IMR-90 (cell line): Measurements from ENCODE around the gene ARHGAP10. TPM values are rescaled to one million over a fixed set of nuclear protein-coding genes. Genes with fewer than 3 reads are reported as not detected.

Source experiments
- ATAC-seq: fragments of 200-7000 bp; cut with Tn5 transposase; 2 replicates; pipeline ENCODE4 v1.9.1; 2020; ENCODE audit warnings: low read depth, mild to moderate bottlenecking, moderate library complexity
- BruUV-seq: library from RNA; stranded (reverse); fragments of 400-500 nt; replicated peaks from 2 replicates; lab custom pipeline; 2021; lab: Mats Ljungman, UMichigan
- CTCF ChIA-PET: fragments of 300-600 bp; formaldehyde crosslinking; extraction: SDS; loops from one replicate; lab custom pipeline; 2021; ENCODE audit warnings: antibody characterized with exemption; lab: Yijun Ruan, JAX
- POLR2A ChIA-PET: fragments of 300-600 bp; sonication (Branson Sonifier 250); formaldehyde crosslinking; loops from one replicate; lab custom pipeline; 2022; ENCODE audit warnings: antibody characterized with exemption; ENCODE audit not compliant: unreplicated experiment; lab: Charles Lee
- DNase-seq: peaks from one replicate; pipeline ENCODE4 v3.0.0; 2013
- H2AFZ ChIP-seq: replicated peaks from 2 replicates; pipeline ENCODE3; 2013; ENCODE audit warnings: low read length, mild to moderate bottlenecking; ENCODE audit not compliant: poor library complexity
- H2AK5ac ChIP-seq: 2 replicates; pipeline ENCODE4 v1.6.1; 2013; ENCODE audit warnings: low read depth, low read length, inconsistent platforms
- H2AK9ac ChIP-seq: replicated peaks from 2 replicates; pipeline ENCODE3; 2013; ENCODE audit warnings: mild to moderate bottlenecking, low read depth, low read length, moderate library complexity; ENCODE audit not compliant: poor library complexity
- H2BK120ac ChIP-seq: 2 replicates; pipeline ENCODE4 v1.6.1; 2013; ENCODE audit warnings: low read depth, low read length, inconsistent platforms
- H2BK15ac ChIP-seq: 3 replicates; pipeline ENCODE4 v1.6.1; 2013; ENCODE audit warnings: low read depth, low read length, inconsistent platforms
- H2BK20ac ChIP-seq: 2 replicates; pipeline ENCODE4 v1.6.1; 2013; ENCODE audit warnings: low read depth, mild to moderate bottlenecking, inconsistent platforms, low read length, moderate library complexity
- H2BK5ac ChIP-seq: 2 replicates; pipeline ENCODE4 v1.6.1; 2013; ENCODE audit warnings: mild to moderate bottlenecking, low read depth, low read length, inconsistent platforms; ENCODE audit not compliant: poor library complexity, severe bottlenecking
- H3K14ac ChIP-seq: replicated peaks from 2 replicates; pipeline ENCODE4 v1.6.1; 2013; ENCODE audit warnings: low read depth, low read length, inconsistent platforms
- H3K18ac ChIP-seq: 2 replicates; pipeline ENCODE4 v1.6.1; 2013; ENCODE audit warnings: low read depth, low read length, control low read depth
- H3K23ac ChIP-seq: 2 replicates; pipeline ENCODE4 v1.6.1; 2013; ENCODE audit warnings: low read depth, low read length, inconsistent platforms
- H3K27ac ChIP-seq: 2 replicates; pipeline ENCODE4 v1.5.1; 2013; ENCODE audit warnings: mild to moderate bottlenecking, control low read depth, low read length; ENCODE audit not compliant: insufficient read depth
- H3K27me3 ChIP-seq: 2 replicates; pipeline ENCODE4 v1.6.1; 2013; ENCODE audit warnings: low read length; ENCODE audit not compliant: control insufficient read depth, insufficient read depth
- H3K36me3 ChIP-seq: 2 replicates; pipeline ENCODE4 v1.6.1; 2013; ENCODE audit warnings: low read length, mixed read lengths; ENCODE audit not compliant: control insufficient read depth, insufficient read depth
- H3K4ac ChIP-seq: 2 replicates; pipeline ENCODE4 v1.6.1; 2013; ENCODE audit warnings: low read depth, low read length, inconsistent platforms
- H3K4me1 ChIP-seq: 2 replicates; pipeline ENCODE4 v1.6.1; 2013; ENCODE audit warnings: low read length, mixed read lengths; ENCODE audit not compliant: control insufficient read depth, insufficient read depth
- H3K4me2 ChIP-seq: 2 replicates; pipeline ENCODE4 v1.6.1; 2013; ENCODE audit warnings: low read depth, mild to moderate bottlenecking, control low read depth, low read length, moderate library complexity
- H3K4me3 ChIP-seq: 2 replicates; pipeline ENCODE4 v1.5.1; 2013; ENCODE audit warnings: low read depth, mild to moderate bottlenecking, control low read depth, low read length, moderate library complexity; ENCODE audit not compliant: insufficient read depth
- H3K56ac ChIP-seq: 2 replicates; pipeline ENCODE4 v1.6.1; 2013; ENCODE audit warnings: low read length, inconsistent platforms; ENCODE audit not compliant: insufficient read depth; ENCODE audit errors: extremely low read depth
- H3K79me1 ChIP-seq, 2 experiments: 2 replicates each; pipeline ENCODE4 v1.6.1; 2013; ENCODE audit warnings: low read length in 2 of 2, inconsistent platforms in 1 of 2, low read depth in 1 of 2
- H3K9ac ChIP-seq: 2 replicates; pipeline ENCODE4 v1.6.1; 2013; ENCODE audit warnings: low read depth, low read length, control low read depth
- H3K9me1 ChIP-seq: 2 replicates; pipeline ENCODE4 v1.6.1; 2013; ENCODE audit warnings: low read length, inconsistent platforms; ENCODE audit not compliant: insufficient read depth
- H3K9me3 ChIP-seq: 2 replicates; pipeline ENCODE4 v1.6.1; 2013; ENCODE audit warnings: low read length; ENCODE audit not compliant: control insufficient read depth, insufficient read depth
- H4K20me1 ChIP-seq: 2 replicates; pipeline ENCODE4 v1.6.1; 2013; ENCODE audit warnings: low read length, inconsistent platforms; ENCODE audit not compliant: insufficient read depth
- H4K5ac ChIP-seq: 2 replicates; pipeline ENCODE4 v1.6.1; 2013; ENCODE audit warnings: mild to moderate bottlenecking, low read depth, low read length, control low read depth
- H4K8ac ChIP-seq, 2 experiments: 2 replicates each; pipeline ENCODE4 v1.6.1; 2013; ENCODE audit warnings: low read depth in 2 of 2, low read length in 2 of 2, control low read depth in 1 of 2, inconsistent platforms in 1 of 2
- H4K91ac ChIP-seq: 2 replicates; pipeline ENCODE4 v1.6.1; 2013; ENCODE audit warnings: low read depth, low read length, inconsistent platforms; ENCODE audit not compliant: insufficient read depth
- RCOR1 ChIP-seq: IDR thresholded peaks from 2 replicates; pipeline ENCODE4 v1.6.1; 2012; ENCODE audit warnings: mild to moderate bottlenecking, low read length, improper control_type of control experiment; ENCODE audit not compliant: insufficient replicate concordance
- WGBS, 2 experiments: methylation state at CpG; one replicate each; pipeline versions ENCODE4 v1.1.5 to v1.1.7; 2013; ENCODE audit warnings: missing lambda C conversion rate in 2 of 2; ENCODE audit not compliant: insufficient read length in 1 of 2; ENCODE audit errors: extremely low coverage in 2 of 2; 5-methylcytosine and 5-hydroxymethylcytosine counted together
- dilution Hi-C: fragments of 300-500 bp; cut with HindIII; formaldehyde crosslinking; loops from one replicate; pipeline ENCODE4 v1.14.3; 2018; ENCODE audit warnings: low sequenced_read_pairs; ENCODE audit not compliant: unreplicated experiment
- in situ Hi-C: fragments of 300-500 bp; cut with MboI; formaldehyde crosslinking; loops from 3 replicates; pipeline ENCODE4 v1.14.3; 2019; ENCODE audit warnings: low sequenced_read_pairs, inconsistent platforms, mixed read lengths
- intact Hi-C: fragments of 100-400 bp; cut with micrococcal nuclease; formaldehyde crosslinking; loops from 2 replicates; pipeline ENCODE4 v1.10.0; 2022
- polyA plus RNA-seq, 3 experiments: library from polyadenylated mRNA; depleted of rRNA; stranded (reverse); fragments of >200 nt; gene quantifications; 2 replicates each; pipeline ENCODE4 v1.2.3, GENCODE V29; 2012; ENCODE audit warnings: low replicate concordance in 1 of 3
- total RNA-seq: library from RNA; depleted of rRNA; stranded (reverse); fragments of >200 nt; gene quantifications from 2 replicates; pipeline ENCODE4 v1.2.3, GENCODE V29; 2012

The ARHGAP10 gene
- total and polyA plus RNA-seq, 2 of the 4 experiments (the other 2 are of a cell fraction) = 27.1 to 29.4 TPM

GRCh38 chr4:147740176-147740575 lies 8.3 kb downstream of the ARHGAP10 start:
- Histone ChIP-seq H2BK15ac (no peak overlapping the region), H2BK120ac (0 out of 2 replicates have a peak overlapping the region, but pooled peaks have one; percentile 34), H4K8ac (peak overlapping the region in 1 of 2 experiments; percentile 28; a peak in 1 of 4 replicates), H3K27me3 (no peaks in the 10 kb centered on the region), H4K91ac (no peak overlapping the region), H3K56ac (no peak overlapping the region), H2BK20ac (no peak overlapping the region), H3K9ac (no peak overlapping the region), H3K4me2 (no peak overlapping the region), H2AK5ac (no peak overlapping the region; the same call in 1 of the 2 replicates), H4K20me1 (peaks cover 34% of the 10 kb centered on the region), H2AK9ac (no peak overlapping the region), H3K4me3 (no peak overlapping the region), H3K9me3 (no peaks in the 10 kb centered on the region), H3K4me1 (peaks cover 15% of the 10 kb centered on the region), H3K79me1 (peaks cover 32 to 74% of the 10 kb centered on the region in 2 experiments), H3K23ac (peak overlapping the region; percentile 68), H2AFZ (no peak overlapping the region), H3K14ac (peak overlapping the region; percentile 59), H3K27ac (no peak overlapping the region), H4K5ac (peak overlapping the region; percentile 25; the same call in 1 of the 2 replicates), H3K9me1 (peaks cover 16% of the 10 kb centered on the region), H3K36me3 (no peaks in the 10 kb centered on the region), H3K4ac (no peak overlapping the region), H3K18ac (peak overlapping the region; percentile 66; the same call in 1 of the 2 replicates), H2BK5ac (peak overlapping the region; percentile 90)
- no TSS peak for BruUV-seq
- WGBS, 2 experiments = no CpG with 5 or more reads among the region's 3 CpGs
- dilution Hi-C loops (no loop called here), in situ Hi-C loops (no loop called here), intact Hi-C loops (loop anchor here (2.0 kb wide), 1 partner anchor 15 kb away; no protein-coding TSS in a partner anchor)
- ChIA-PET CTCF (no interaction called here), POLR2A (no interaction called here)
- no peak for TF ChIP-seq RCOR1
- no peak for ATAC-seq
- DNase-seq = no peak
